GM12873 (cell line): Measurements from ENCODE around the gene LAMA2.

Source experiments
- CTCF ChIP-seq: IDR thresholded peaks from 2 replicates; pipeline ENCODE4 v1.5.1; 2012; ENCODE audit warnings: low read depth, mild to moderate bottlenecking, moderate library complexity, low read length, control low read depth; ENCODE audit not compliant: insufficient read depth; ENCODE audit errors: missing control alignments

Gene LAMA2

GRCh38 chr6:129022011-129022553 lies 139.1 kb downstream of the LAMA2 start:
- no peak for TF ChIP-seq CTCF

- TF ChIP-seq CTCF: no peak
Measured at GRCh38 chr6:129026601-129027000, 143.7 kb downstream of the LAMA2 start.

GRCh38 chr6:129029778-129030177 lies 146.8 kb downstream of the LAMA2 start:
- TF ChIP-seq CTCF: no peak

- TF ChIP-seq CTCF: no peak
Measured at GRCh38 chr6:129030215-129030614, 147.3 kb downstream of the LAMA2 start.

DNA sequence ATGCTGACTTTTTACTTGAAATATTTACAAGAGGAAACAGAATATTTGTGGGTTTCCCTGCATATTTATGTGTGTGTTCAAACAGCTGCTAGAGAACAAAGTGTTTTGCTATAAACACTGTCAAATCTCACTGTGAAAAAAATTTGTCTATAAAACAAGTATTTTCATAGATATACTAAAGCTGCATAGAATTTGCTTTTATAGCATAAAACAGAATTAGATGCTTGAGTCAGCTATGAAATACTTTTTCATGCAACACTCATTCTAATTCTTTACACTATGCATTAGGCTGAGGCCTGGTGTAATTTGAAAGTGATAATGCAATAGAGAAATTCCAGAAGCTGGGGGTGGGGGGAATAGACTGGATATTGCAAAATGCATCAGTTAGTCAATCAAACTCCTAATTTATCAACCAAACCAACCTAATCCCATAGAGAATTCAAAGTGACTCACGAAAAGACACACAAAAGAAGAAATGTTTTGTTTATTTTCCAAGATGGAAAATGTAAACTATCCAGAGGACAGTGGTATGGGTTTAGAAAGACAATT lies 148.2 kb downstream of the LAMA2 start:
- TF ChIP-seq CTCF: no peak

DNA sequence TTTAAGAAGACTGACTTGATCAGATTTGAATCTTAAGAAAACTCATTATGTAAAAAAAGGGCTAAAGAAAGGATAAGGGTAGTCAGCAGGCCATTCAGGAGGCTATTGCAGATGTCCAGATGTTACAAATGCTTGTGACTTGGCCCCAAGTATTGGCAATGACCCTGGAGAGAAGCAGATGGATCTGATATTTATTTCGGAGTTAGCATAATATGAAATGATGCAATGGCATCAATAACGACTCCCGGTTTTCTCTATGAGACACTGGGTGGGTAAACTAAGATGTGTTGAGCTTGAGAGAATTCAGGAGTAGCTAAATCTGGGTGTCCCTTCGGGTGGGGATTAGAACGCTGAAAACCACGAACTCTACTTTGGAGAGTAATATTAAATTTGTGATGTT lies 149.7 kb downstream of the LAMA2 start:
- no peak for TF ChIP-seq CTCF

GRCh38 chr6:129033180-129033579 lies 150.2 kb downstream of the LAMA2 start:
- no peak for TF ChIP-seq CTCF

DNA sequence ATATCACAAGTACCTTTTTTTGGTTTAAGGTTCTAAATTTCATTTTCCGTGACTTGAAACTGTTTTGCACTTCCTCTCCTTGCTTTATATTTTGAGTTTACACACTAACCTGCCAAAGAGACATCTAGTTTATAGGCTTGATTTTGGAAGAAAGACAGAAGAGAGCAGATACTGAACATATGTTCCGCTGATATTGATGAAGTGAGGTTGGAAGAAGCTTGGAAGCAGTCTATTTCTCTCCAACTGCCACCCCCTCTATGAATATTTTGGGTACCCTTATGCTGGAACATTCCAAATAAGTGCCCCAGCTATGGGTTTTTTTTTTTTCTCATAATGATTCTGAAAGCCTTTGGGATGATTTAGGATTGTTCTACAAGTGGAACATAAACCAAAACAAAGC lies 150.6 kb downstream of the LAMA2 start:
- no peak for TF ChIP-seq CTCF
